IMR-90 (cell line): ENCODE data around the gene COX7A2L. TPM values are rescaled to one million over a fixed set of nuclear protein-coding genes. Genes with fewer than 3 reads are reported as not detected.
A peak's percentile ranks its signal among the peaks of the same experiment; 100 is the strongest.

Experiments
- ATAC-seq: fragments of 200-7000 bp; cut with Tn5 transposase; 2 replicates; pipeline ENCODE4 v1.9.1; 2020; ENCODE audit warnings: low read depth, mild to moderate bottlenecking, moderate library complexity
- BruUV-seq: library from RNA; stranded (reverse); fragments of 400-500 nt; replicated peaks from 2 replicates; lab custom pipeline; 2021; lab: Mats Ljungman, UMichigan
- CTCF ChIA-PET: fragments of 300-600 bp; formaldehyde crosslinking; extraction: SDS; loops from one replicate; lab custom pipeline; 2021; ENCODE audit warnings: antibody characterized with exemption; lab: Yijun Ruan, JAX
- POLR2A ChIA-PET: fragments of 300-600 bp; sonication (Branson Sonifier 250); formaldehyde crosslinking; loops from one replicate; lab custom pipeline; 2022; ENCODE audit warnings: antibody characterized with exemption; ENCODE audit not compliant: unreplicated experiment; lab: Charles Lee
- DNase-seq: peaks from one replicate; pipeline ENCODE4 v3.0.0; 2013
- H2AFZ ChIP-seq: replicated peaks from 2 replicates; pipeline ENCODE3; 2013; ENCODE audit warnings: low read length, mild to moderate bottlenecking; ENCODE audit not compliant: poor library complexity
- H2AK5ac ChIP-seq: 2 replicates; pipeline ENCODE4 v1.6.1; 2013; ENCODE audit warnings: low read depth, low read length, inconsistent platforms
- H2AK9ac ChIP-seq: replicated peaks from 2 replicates; pipeline ENCODE3; 2013; ENCODE audit warnings: mild to moderate bottlenecking, low read depth, low read length, moderate library complexity; ENCODE audit not compliant: poor library complexity
- H2BK120ac ChIP-seq: 2 replicates; pipeline ENCODE4 v1.6.1; 2013; ENCODE audit warnings: low read depth, low read length, inconsistent platforms
- H2BK15ac ChIP-seq: 3 replicates; pipeline ENCODE4 v1.6.1; 2013; ENCODE audit warnings: low read depth, low read length, inconsistent platforms
- H2BK20ac ChIP-seq: 2 replicates; pipeline ENCODE4 v1.6.1; 2013; ENCODE audit warnings: low read depth, mild to moderate bottlenecking, inconsistent platforms, low read length, moderate library complexity
- H2BK5ac ChIP-seq: 2 replicates; pipeline ENCODE4 v1.6.1; 2013; ENCODE audit warnings: mild to moderate bottlenecking, low read depth, low read length, inconsistent platforms; ENCODE audit not compliant: poor library complexity, severe bottlenecking
- H3K14ac ChIP-seq: replicated peaks from 2 replicates; pipeline ENCODE4 v1.6.1; 2013; ENCODE audit warnings: low read depth, low read length, inconsistent platforms
- H3K18ac ChIP-seq: 2 replicates; pipeline ENCODE4 v1.6.1; 2013; ENCODE audit warnings: low read depth, low read length, control low read depth
- H3K23ac ChIP-seq: 2 replicates; pipeline ENCODE4 v1.6.1; 2013; ENCODE audit warnings: low read depth, low read length, inconsistent platforms
- H3K27ac ChIP-seq: 2 replicates; pipeline ENCODE4 v1.5.1; 2013; ENCODE audit warnings: mild to moderate bottlenecking, control low read depth, low read length; ENCODE audit not compliant: insufficient read depth
- H3K27me3 ChIP-seq: 2 replicates; pipeline ENCODE4 v1.6.1; 2013; ENCODE audit warnings: low read length; ENCODE audit not compliant: control insufficient read depth, insufficient read depth
- H3K36me3 ChIP-seq: 2 replicates; pipeline ENCODE4 v1.6.1; 2013; ENCODE audit warnings: low read length, mixed read lengths; ENCODE audit not compliant: control insufficient read depth, insufficient read depth
- H3K4ac ChIP-seq: 2 replicates; pipeline ENCODE4 v1.6.1; 2013; ENCODE audit warnings: low read depth, low read length, inconsistent platforms
- H3K4me1 ChIP-seq: 2 replicates; pipeline ENCODE4 v1.6.1; 2013; ENCODE audit warnings: low read length, mixed read lengths; ENCODE audit not compliant: control insufficient read depth, insufficient read depth
- H3K4me2 ChIP-seq: 2 replicates; pipeline ENCODE4 v1.6.1; 2013; ENCODE audit warnings: low read depth, mild to moderate bottlenecking, control low read depth, low read length, moderate library complexity
- H3K4me3 ChIP-seq: 2 replicates; pipeline ENCODE4 v1.5.1; 2013; ENCODE audit warnings: low read depth, mild to moderate bottlenecking, control low read depth, low read length, moderate library complexity; ENCODE audit not compliant: insufficient read depth
- H3K56ac ChIP-seq: 2 replicates; pipeline ENCODE4 v1.6.1; 2013; ENCODE audit warnings: low read length, inconsistent platforms; ENCODE audit not compliant: insufficient read depth; ENCODE audit errors: extremely low read depth
- H3K79me1 ChIP-seq, 2 experiments: 2 replicates each; pipeline ENCODE4 v1.6.1; 2013; ENCODE audit warnings: low read length in 2 of 2, inconsistent platforms in 1 of 2, low read depth in 1 of 2
- H3K9ac ChIP-seq: 2 replicates; pipeline ENCODE4 v1.6.1; 2013; ENCODE audit warnings: low read depth, low read length, control low read depth
- H3K9me1 ChIP-seq: 2 replicates; pipeline ENCODE4 v1.6.1; 2013; ENCODE audit warnings: low read length, inconsistent platforms; ENCODE audit not compliant: insufficient read depth
- H3K9me3 ChIP-seq: 2 replicates; pipeline ENCODE4 v1.6.1; 2013; ENCODE audit warnings: low read length; ENCODE audit not compliant: control insufficient read depth, insufficient read depth
- H4K20me1 ChIP-seq: 2 replicates; pipeline ENCODE4 v1.6.1; 2013; ENCODE audit warnings: low read length, inconsistent platforms; ENCODE audit not compliant: insufficient read depth
- H4K5ac ChIP-seq: 2 replicates; pipeline ENCODE4 v1.6.1; 2013; ENCODE audit warnings: mild to moderate bottlenecking, low read depth, low read length, control low read depth
- H4K8ac ChIP-seq, 2 experiments: 2 replicates each; pipeline ENCODE4 v1.6.1; 2013; ENCODE audit warnings: low read depth in 2 of 2, low read length in 2 of 2, control low read depth in 1 of 2, inconsistent platforms in 1 of 2
- H4K91ac ChIP-seq: 2 replicates; pipeline ENCODE4 v1.6.1; 2013; ENCODE audit warnings: low read depth, low read length, inconsistent platforms; ENCODE audit not compliant: insufficient read depth
- RAD21 ChIP-seq: IDR thresholded peaks from 2 replicates; pipeline ENCODE4 v1.6.1; 2012; ENCODE audit warnings: low read length, improper control_type of control experiment
- USF2 ChIP-seq: fragments of 150-350 bp; IDR thresholded peaks from 2 replicates; pipeline ENCODE4 v1.6.1; 2017; ENCODE audit warnings: mild to moderate bottlenecking, antibody characterized with exemption, low read length, low read depth
- dilution Hi-C: fragments of 300-500 bp; cut with HindIII; formaldehyde crosslinking; loops from one replicate; pipeline ENCODE4 v1.14.3; 2018; ENCODE audit warnings: low sequenced_read_pairs; ENCODE audit not compliant: unreplicated experiment
- in situ Hi-C: fragments of 300-500 bp; cut with MboI; formaldehyde crosslinking; loops from 3 replicates; pipeline ENCODE4 v1.14.3; 2019; ENCODE audit warnings: low sequenced_read_pairs, inconsistent platforms, mixed read lengths
- intact Hi-C: fragments of 100-400 bp; cut with micrococcal nuclease; formaldehyde crosslinking; loops from 2 replicates; pipeline ENCODE4 v1.10.0; 2022
- polyA plus RNA-seq, 3 experiments: library from polyadenylated mRNA; depleted of rRNA; stranded (reverse); fragments of >200 nt; gene quantifications; 2 replicates each; pipeline ENCODE4 v1.2.3, GENCODE V29; 2012; ENCODE audit warnings: low replicate concordance in 1 of 3
- total RNA-seq: library from RNA; depleted of rRNA; stranded (reverse); fragments of >200 nt; gene quantifications from 2 replicates; pipeline ENCODE4 v1.2.3, GENCODE V29; 2012
- TF ChIP-seq, protein P1 (sequence below): fragments of 150-350 bp; IDR thresholded peaks from 2 replicates; pipeline ENCODE4 v1.6.1; 2016; ENCODE audit warnings: low read depth, mild to moderate bottlenecking, low read length, moderate library complexity, borderline replicate concordance

COX7A2L gene
- total and polyA plus RNA-seq, 2 of the 4 experiments (the other 2 are of a cell fraction): 123 to 132 TPM

- H3K36me3 ChIP-seq: peaks cover 9% of the 10 kb centered on the region
- ChIA-PET CTCF (interaction anchor here (0.8 kb wide), 1 partner anchor 10 kb away, joined by 3 read pairs; no protein-coding TSS in a partner anchor), POLR2A (no interaction called here)
- TSS peak; percentile 7 for BruUV-seq
- no peak overlapping the region for H4K91ac ChIP-seq
- no peak overlapping the region for H2BK20ac ChIP-seq
- H2AK9ac ChIP-seq: no peak overlapping the region
- no peaks in the 10 kb centered on the region for H4K20me1 ChIP-seq
- TF ChIP-seq USF2: no peak
- TF ChIP-seq, protein P1, sequence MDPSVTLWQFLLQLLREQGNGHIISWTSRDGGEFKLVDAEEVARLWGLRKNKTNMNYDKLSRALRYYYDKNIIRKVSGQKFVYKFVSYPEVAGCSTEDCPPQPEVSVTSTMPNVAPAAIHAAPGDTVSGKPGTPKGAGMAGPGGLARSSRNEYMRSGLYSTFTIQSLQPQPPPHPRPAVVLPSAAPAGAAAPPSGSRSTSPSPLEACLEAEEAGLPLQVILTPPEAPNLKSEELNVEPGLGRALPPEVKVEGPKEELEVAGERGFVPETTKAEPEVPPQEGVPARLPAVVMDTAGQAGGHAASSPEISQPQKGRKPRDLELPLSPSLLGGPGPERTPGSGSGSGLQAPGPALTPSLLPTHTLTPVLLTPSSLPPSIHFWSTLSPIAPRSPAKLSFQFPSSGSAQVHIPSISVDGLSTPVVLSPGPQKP: no peak
- no peak for TF ChIP-seq RAD21
- H3K4me3 ChIP-seq: no peak overlapping the region
- H3K27me3 ChIP-seq: no peaks in the 10 kb centered on the region
- no peak overlapping the region for H2AK5ac ChIP-seq
- no peak for ATAC-seq
- H3K23ac ChIP-seq: no peak overlapping the region
- no peak for DNase-seq
- dilution Hi-C loops (no loop called here), intact Hi-C loops (no loop called here), in situ Hi-C loops (no loop called here)
- peaks cover 0 to 18% of the 10 kb centered on the region in 2 experiments; a peak in 2 of 4 replicates for H3K79me1 ChIP-seq
- H3K27ac ChIP-seq: no peak overlapping the region
- H4K5ac ChIP-seq: no peak overlapping the region
- no peak overlapping the region for H2BK120ac ChIP-seq
- peaks cover 12% of the 10 kb centered on the region for H3K9me1 ChIP-seq
- H3K4me1 ChIP-seq: peaks cover 10% of the 10 kb centered on the region
- H2BK5ac ChIP-seq: no peak overlapping the region
- H3K9me3 ChIP-seq: no peaks in the 10 kb centered on the region
- H3K18ac ChIP-seq: no peak overlapping the region
- H2AFZ ChIP-seq: no peak overlapping the region
- H3K4me2 ChIP-seq: no peak overlapping the region
- no peak overlapping the region; the same call in 2 of the 3 replicates for H2BK15ac ChIP-seq
- H4K8ac ChIP-seq: peak overlapping the region in 1 of 2 experiments; percentile 57; a peak in 1 of 4 replicates
- no peak overlapping the region for H3K56ac ChIP-seq
- peak overlapping the region; percentile 19; the same call in 1 of the 2 replicates for H3K4ac ChIP-seq
- H3K9ac ChIP-seq: no peak overlapping the region
- no peak overlapping the region for H3K14ac ChIP-seq
Measured at GRCh38 chr2:42317945-42318344, 43.1 kb downstream of the COX7A2L start.
